ENCODE measurements around the gene UQCRHL.
"Not testable (repeated sequence)": the region's sequence is repeated elsewhere in the genome, so short reads cannot be mapped to it uniquely, and the experiment has no call there.

Gene UQCRHL

DNA sequence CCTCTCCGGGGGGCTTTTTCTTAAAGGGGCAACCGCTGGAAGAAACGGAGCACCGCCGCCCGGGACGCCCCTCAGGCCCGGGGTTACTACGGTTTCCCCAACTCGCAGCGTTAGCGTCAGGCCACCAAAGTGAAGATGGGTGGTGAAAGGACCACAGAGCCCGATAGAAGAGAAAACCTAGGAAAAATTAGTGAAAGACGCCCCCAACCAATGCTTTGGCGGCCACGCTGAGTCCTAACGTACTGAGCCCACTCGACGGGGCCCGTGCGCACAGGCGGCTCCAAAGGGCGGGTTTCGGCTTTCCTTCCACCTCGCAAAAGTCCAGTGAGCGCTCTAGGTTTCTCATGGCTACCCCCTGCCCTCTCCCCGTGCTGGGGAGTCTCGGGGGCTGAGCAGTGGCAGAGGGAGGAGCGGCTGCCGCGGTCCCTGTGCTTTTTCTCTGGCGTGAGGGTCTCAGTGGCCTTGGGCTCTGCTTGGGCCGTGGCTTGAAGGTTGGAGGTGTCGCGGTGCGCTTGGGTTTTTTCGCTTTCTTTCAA lies 27.8 kb upstream of the UQCRHL start:
- DNase-seq (ENCODE audit: low spot score): no peak

DNA sequence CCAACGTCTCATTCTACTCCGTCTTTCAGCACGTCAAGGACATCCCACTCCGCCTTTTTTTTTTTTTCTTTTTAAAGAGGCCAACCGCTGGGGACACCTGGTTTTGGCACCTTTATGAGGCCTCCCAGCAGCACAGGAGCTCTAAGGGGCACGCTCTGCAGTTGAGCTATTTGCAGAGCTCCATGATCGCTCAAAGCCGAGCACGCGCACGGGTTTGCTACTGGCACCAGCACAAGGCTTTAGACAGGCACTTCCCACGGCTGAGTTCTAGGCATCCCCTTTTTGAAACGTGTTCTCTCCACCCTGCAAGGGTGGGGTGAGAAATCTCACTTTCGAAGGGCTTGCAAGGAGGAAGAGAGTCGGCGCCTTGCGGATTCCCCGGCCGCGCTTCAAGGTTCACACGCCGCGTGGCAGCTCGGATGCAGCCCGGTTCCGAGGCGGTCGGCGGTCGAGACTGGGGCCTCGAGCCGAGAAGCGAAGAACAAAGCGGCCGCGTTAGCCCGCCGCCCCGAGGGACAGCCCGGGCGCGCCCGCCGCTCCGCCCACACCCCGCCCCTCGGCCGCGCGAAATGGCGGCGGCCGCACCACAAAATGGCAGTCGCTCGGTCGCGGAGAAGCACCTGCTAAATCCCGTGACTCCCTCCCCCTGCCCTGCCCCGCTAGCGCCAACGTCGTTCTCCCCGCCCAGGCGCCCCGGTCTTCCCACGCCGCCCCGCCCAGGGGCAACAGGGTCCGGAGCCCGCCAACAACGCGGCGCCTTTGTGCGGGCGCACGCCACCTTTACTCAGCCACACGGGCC lies 27.2 kb upstream of the UQCRHL start:
- peak; percentile 87 for DNase-seq (ENCODE audit: low spot score)

DNA sequence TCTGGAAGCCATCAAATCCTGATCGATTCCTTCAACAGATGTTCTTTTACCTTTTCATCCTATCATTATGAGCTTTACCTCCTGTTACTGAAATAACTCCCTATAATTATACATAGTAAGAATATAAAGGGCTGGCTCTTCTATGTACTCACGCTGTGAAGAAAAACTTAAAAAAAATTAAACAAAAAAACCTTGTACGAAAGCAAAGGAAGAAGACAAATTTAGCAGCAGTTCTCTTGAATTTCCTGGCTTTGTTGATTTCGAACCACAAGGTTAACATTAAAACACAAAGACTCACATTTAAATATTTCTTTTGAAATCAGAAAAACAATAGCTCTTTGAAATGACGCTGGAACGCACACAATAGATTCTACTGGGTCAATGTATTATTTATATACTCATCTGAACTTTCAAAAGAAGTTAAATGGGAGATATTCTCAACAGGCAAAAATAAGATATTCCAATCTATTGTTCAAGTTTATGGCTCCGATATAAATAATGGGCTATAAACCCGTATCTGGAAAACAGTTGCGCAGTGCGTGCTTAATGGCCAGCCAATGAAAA lies 26.5 kb upstream of the UQCRHL start:
- no peak for DNase-seq (ENCODE audit: low spot score)

DNA sequence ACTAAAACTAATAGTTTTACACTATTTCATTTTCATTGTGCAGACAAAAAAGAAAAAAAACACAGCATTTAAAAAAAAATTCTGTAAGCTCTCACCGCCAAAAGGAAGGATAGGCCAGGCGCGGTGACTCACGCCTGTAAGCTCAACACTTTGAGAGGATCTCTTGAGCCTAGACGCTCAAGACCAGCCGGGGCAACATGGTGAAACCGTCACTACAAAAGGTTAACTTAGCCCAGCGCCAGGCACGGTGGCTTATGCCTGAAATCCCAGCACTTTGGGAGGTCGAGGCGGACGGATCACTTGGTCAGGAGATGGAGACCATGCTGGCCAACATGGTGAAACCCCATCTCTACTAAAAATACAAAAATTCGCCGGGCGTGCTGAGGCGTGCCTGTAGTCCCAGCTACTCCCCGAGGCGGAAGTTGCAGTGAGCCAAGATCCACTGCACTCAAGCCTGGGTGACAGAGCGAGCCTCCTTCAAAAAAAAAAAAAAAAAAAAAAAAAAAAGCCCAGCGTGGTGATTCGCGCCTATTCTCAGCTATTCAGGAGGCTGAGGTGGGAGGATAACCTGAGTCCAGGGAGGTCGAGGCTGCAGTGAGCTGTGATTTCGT lies 25.7 kb upstream of the UQCRHL start:
- DNase-seq (ENCODE audit: low spot score): peak; percentile 59

DNA sequence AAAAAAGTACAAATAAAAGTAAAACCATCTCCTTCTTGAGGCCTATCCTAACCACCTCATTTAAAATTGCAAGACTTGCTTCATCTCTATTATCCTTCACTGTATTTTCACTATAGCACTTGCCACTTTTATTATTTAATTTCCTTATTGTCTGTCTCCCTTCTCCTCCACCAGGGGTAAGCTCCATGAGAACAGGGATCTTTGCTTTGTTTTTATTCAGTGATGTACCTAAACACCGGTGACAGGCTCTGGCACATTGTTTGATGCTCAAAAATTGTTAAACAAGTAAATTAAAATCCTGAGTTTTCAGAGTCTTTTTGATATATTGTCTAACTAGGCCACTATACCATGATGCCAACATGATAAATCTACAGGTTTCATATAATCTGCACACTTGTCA lies 22.8 kb upstream of the UQCRHL start:
- no peak for DNase-seq (ENCODE audit: low spot score)

DNA sequence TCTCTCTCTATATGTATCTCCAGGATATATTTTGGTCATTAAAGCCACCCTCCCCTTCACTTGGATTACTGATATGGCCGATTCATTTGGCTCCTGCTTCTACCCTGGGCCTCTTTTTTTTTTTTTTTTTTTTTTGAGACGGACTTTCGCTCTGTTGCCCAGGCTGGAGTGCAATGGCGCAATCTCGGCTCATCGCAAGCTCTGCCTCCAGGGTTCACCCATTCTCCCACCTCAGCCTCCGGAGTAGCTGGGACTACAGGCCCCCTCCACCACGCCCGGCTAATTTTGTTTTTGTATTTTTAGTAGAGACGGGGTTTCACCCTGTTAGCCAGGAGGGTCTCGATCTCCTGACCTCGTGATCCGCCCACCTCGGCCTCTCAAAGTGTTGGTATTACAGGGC lies 21.5 kb upstream of the UQCRHL start:
- not testable (repeated sequence) for DNase-seq (ENCODE audit: low spot score)

DNA sequence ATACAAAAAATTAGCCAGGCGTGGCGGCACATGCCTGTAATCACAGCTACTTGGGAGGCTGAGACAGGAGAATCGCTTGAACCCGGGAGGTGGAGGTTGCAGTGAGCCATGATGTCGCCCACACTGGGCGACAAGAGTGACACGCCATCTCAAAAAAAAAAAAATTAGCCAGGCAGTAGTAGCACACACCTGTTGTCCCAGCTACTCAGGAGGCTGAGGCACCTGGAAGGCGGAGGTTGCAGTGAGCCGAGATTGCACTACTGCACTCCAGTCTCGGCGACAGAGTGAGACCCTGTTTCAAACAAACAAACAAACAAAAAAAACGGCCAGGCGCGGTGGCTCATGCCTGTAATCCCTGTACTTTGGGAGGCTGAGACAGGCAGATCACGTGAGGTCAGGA lies 20.1 kb upstream of the UQCRHL start:
- DNase-seq (ENCODE audit: low spot score): not testable (repeated sequence)

DNA sequence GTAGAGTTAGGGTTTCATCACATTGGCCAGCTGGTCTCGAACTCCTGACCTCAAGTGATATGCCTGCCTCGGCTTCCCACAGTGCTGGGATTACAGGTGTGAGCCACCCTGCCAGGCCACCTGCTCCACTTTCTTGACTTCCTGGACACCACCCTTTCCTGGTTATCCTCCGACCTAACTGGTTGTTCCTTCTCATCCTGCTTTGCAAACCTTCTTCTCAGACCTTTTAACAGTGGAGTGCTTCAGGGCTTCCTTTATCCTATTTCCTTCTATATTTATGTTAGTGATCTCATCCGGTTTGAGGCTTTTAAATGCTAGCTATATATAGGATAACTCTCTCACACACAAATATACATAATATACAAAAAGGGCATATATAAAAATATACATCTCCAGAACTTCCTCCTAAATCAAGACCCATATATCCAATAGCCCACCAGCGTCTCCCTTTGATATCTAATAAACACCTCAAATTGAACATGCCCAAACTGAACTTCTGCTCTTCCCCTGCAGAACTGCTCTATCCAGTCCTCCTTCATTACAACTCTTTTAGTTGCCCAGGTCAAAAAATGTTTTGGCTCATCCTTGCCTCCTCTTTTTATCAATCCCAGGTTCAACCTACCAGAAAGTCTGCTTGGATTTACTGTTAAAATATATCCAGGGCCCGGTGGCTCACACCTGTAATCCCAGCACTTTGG lies 19.5 kb upstream of the UQCRHL start:
- no peak for DNase-seq (ENCODE audit: low spot score)

DNA sequence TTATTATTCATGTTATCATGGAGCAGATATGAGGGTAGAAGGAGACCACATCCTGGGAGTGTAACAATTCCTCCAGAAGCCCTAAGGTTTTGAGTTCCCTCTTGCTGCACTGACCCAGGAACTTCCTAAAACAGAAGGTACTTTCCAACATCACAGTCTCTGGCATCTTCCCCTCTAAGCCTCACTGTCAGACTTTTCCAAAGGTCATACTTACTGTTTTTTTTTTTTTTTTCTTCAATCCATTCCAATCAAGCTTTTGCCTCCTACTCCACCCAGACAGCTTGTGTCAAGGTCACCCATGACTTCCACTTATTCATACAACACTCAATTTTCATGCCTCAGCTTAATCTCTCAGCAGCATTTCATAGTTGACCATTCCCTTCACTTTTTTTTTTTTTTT lies 18.4 kb upstream of the UQCRHL start:
- DNase-seq (ENCODE audit: low spot score): no peak

DNA sequence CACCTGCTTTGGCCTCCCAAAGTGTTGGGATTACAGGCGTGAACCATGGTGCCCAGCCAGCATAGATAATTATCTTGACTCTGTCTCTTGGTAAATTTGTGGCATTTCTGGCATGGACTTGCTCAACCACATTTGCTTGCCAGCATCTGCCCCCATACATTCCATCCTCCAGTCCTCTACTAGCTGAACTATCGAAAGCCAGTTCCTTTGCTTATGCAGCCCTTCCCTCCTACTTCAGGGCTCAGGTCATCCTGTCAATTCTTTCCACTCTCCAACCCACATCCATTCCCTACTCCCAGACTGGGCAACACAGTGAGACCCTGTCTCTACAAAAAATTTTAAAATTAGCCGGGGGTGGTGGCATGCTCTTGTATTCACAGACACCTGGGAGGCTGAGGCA lies 13.0 kb upstream of the UQCRHL start:
- no peak for DNase-seq (ENCODE audit: low spot score)

DNA sequence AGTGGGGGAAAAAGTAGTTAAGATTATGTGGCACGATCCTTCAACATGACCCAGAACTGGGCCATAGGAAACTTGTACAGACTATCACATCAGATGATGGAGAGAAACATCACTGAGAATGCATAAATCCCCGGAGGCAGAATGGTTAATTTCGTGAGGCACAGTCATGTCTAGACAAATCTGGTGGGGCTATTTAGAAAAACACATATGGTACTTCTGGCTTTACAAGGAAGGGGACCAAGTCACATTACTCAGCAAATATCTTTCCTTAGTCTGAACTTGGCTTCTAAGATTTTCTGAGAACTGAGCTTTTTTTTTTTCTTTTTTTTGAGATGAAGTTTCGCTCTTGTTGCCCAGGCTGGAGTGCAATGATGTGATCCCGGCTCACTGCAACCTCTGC lies 9.2 kb upstream of the UQCRHL start:
- no peak for DNase-seq (ENCODE audit: low spot score)

DNA sequence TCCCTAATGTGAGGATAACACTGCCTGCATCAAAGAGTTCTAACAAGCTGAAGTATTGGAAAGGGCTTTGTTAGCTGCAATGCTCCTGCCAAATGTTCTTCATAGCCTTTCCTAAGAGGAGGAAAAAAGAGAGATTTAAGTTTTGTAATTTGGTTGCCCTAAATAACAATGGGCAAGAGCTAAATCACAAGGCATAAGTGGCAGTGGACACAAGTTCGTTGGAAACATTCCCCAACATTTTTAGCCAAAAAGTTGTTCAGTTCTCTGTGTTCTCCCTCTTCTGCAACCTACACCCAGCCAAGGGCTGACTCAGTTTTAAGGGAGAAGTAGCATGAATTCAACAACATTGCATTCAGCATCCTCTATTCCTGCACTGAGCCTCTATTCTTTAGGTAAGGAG lies 2.6 kb upstream of the UQCRHL start:
- DNase-seq (ENCODE audit: low spot score): no peak

DNA sequence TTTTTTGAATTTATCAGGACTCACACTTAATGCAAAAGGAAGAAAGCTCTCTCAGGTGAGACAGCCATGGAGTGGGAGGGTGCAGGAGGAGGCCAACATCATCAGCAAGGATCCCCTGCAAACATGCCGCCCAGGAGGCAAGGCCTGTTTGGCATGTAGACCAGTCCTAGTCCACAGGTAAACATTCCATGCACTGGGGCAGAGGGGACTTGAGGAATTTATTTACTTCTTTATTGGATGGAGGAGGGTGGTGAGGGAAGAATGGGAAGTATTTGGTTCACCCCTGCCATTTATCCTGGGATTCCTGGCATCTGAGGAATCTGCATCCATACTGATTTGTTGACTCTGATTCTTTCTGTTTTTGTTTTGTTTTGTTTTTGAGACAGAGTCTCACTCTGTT lies 1.5 kb upstream of the UQCRHL start:
- DNase-seq (ENCODE audit: low spot score): no peak

DNA sequence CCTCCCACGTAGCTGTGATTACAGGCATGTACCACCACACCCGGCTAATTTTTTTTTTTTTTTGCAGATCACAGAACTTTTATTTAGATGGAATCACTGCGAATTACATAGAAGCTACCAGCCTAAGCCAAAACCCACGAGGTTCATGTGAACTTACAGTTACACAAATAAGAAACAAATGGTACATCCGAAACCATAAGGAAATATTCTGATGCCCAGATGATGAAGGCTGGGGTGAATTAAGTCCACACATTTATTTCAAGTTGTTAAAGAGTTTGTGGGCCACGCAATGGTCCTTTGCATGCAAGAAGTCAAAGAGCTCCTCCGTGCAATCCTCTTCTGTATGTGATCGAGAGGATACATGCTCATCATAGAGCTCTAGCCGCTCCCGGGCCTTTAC lies 328 bp downstream of the UQCRHL start:
- DNase-seq (ENCODE audit: low spot score): no peak

DNA sequence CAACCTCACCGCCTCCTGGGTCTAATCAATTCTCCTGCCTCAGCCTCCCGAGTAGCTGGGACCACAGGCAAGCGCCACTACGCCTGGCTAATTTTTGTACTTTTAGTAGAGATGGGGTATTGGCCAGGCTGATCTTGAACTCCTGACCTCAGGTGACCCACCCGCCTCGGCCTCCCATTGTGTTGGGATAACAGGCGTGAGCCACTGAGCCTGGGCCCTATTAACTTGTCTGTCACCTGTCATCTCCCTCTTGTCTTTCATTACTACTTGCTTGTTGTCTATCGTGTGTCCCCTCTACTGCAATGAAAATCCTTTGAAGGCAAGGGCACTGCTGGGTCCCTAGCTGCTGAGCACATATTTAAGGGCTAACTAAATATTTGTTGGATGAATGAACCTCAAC lies 3.4 kb downstream of the UQCRHL start:
- DNase-seq (ENCODE audit: low spot score): no peak

DNA sequence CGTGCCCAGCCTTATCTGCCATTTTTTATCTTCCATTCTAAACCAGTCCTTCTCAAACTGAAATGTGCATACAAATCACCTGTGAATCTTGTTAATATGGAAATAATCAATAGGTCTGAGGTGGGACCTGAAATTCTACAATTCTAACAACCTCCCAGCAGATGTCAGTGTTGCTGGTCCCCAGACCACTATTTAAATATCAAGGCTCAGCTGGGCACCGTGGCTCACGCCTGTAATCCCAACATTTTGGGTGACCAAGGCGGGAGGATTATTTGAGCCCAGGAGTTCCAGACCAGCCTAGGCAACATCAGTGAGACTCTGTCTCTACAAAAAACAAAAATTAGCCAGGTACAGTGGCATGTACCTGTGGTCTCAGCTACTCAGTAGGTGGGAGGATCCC lies 4.1 kb downstream of the UQCRHL start:
- peak; percentile 34 for DNase-seq (ENCODE audit: low spot score)

DNA sequence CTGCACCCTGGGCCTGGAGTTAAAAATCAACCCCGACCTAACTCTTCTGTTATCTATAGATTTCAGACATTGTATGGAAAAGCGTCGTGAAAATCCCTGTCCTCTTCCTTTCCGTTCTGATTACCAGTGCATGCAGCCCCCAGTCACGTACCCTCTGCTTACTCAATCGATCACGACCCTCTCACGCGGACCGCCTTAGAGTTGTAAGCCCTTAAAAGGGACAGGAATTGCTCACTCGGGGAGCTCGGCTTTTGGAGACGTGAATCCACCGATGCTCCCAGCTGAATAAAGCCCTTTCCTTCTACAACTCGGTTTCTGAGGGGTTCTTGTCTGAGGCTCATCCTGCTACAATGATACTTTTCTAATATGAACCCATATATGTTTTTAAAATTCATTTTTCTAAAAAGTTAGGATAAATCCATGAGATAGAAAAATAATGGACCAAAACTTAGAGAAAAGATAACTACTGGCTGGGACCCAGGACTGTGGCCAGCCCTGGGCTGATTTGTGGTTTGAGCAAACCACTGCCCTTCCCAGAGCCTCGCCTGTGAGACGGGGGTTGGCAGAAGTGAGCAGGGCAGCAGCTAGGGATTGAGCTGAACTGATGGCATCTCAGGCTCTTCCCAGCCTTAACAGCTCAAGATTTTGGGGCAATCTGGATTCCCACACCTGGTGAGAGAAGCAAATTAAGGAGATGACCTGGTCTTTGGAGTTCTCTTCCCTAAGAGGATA lies 5.0 kb downstream of the UQCRHL start:
- no peak for DNase-seq (ENCODE audit: low spot score)

DNA sequence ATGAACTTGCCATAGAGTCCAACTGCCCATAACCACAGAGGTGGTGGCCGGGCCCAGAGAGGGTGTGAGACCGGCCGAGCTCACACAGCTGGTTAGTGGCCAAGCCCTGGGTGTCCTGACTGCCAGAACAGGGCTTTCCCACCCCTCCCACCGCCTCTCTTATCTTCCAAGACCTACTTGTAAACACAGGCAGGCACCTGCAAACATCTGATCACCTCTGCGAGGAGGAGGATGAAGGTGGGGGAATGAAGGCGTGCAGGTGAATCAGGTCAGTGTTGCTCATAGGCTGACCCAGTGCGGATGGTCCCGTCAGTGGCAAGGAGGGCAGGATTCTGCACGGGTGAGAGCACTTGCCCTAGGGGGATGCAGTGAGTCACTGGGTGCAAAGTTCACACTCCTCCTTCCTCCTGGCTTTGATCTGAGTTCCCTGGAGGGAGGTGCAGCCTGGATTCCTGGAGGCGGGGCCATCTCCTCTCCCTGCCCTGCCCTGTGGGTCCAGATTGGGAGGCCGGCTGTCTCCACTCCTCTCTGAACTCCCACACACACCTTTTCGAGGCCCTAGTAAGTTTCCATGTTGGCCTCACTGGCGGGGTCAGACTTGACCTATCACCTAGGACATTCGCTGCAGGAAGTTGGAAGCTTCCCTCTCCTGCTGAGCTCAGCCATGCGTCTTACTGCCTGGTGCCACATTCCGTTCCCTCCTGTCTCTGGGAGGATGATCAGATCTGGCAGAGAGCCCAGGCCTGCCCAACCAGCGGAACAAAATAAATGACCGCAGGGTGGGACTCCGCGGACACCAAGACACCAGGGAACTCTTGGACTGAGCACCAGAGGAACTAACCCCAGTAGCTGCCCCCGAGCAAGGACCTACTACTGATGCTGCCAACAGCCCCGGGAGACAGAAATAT lies 7.3 kb downstream of the UQCRHL start:
- DNase-seq (ENCODE audit: low spot score): no peak

DNA sequence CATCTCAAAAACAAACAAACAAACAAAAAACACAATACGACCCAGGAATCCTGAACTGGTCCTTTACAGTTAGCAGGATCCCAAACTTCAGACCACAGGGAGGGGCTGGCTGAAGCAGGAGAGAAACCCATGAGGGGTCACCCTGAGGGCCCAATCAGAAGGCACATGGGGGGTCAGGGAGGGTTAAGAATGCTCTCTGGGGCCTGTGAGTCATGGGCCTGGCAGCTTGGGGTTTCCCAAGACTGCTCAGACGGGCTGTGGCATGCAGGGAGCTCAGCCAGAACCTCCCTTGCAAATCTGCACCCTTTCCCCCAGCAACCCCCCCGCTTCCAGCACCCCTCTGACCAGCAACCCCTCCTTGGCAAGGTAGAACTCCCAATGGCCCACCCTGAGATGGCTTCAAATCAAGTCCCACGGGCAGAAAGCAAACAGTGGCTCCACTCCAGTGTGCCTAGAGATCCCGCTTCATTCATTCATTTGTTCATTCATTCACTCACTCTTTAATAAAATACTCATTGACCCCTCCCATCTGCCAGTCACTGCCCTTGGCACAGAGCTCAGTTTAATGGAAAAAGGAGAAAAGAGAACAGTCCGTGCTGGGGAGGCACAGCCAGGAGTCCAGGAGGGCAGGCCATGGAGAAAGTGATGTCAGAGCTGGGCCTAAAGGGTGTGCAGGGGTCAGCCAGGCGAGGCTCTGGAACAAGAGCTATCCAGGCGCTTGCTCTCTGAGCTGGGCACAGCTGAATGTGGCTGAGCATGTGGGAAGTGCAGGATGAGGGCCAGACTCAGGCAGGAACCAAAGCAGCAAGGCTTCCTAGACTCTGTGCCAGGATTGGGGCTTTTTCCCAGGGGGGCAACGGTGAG lies 8.2 kb downstream of the UQCRHL start:
- DNase-seq (ENCODE audit: low spot score): no peak

Data from CD4-positive, alpha-beta T cell treated with Interleukin-2 at 100 ng/mL for 4 hours (primary cell).